Adrenal gland (tissue), 12 donors: ENCODE results near the gene DHRS2. TPM values are rescaled to one million over a fixed set of nuclear protein-coding genes. Genes with fewer than 3 reads are reported as not detected.

Experiments
- DNase-seq, 7 donors: peaks; one replicate each; pipeline ENCODE4 v3.0.0-alpha.2; 2019 to 2020
- H3K27ac ChIP-seq, 5 donors: fragments of 200-600 bp; sonication (generic) in 4 of 5; 1 replicate in 3 of 5; 2 replicates in 2 of 5; pipeline versions ENCODE4 v1.5.1 to v1.8.0; 2016 to 2020; ENCODE audit warnings: mild to moderate bottlenecking in 1 of 5
- H3K27me3 ChIP-seq: fragments of 200-600 bp; 2 replicates; pipeline ENCODE4 v1.8.0; 2021
- H3K36me3 ChIP-seq, 2 donors: fragments of 200-600 bp; replicated peaks in 1 of 2; 1 replicate in 1 of 2; 2 replicates in 1 of 2; pipeline versions ENCODE4 v1.5.1 to v1.8.0; 2018 to 2022
- H3K4me1 ChIP-seq, 2 donors: fragments of 200-600 bp; replicated peaks in 1 of 2; 1 replicate in 1 of 2; 2 replicates in 1 of 2; pipeline versions ENCODE4 v1.5.1 to v1.8.0; 2018 to 2021
- H3K4me3 ChIP-seq, 4 donors: fragments of 200-600 bp; sonication (generic) in 3 of 4; one replicate each; pipeline ENCODE4 v1.5.1; 2016 to 2018
- H3K9me3 ChIP-seq, 3 donors: fragments of 200-600 bp; sonication (generic) in 1 of 3; replicated peaks in 1 of 3; 1 replicate in 2 of 3; 2 replicates in 1 of 3; pipeline versions ENCODE4 v1.5.1 to v1.8.0; 2016 to 2021
- POLR2A ChIP-seq, 2 donors: fragments of 450-650 bp; IDR thresholded peaks; one replicate each; pipeline ENCODE4 v1.6.1; 2017; ENCODE audit warnings: antibody characterized with exemption in 2 of 2, mild to moderate bottlenecking in 2 of 2, moderate library complexity in 1 of 2
- WGBS, 4 donors: extraction: QIAGEN DNeasy Blood & Tissue Kit in 2 of 4; methylation state at CpG; one replicate each; pipeline versions ENCODE4 v1.1.5 to v1.1.7; 2013 to 2017; 5-methylcytosine and 5-hydroxymethylcytosine counted together
- intact Hi-C, 2 donors: fragments of 100-400 bp; cut with DNase I; formaldehyde crosslinking; loops; one replicate each; pipeline versions ENCODE4 v1.14.1 to v1.15.0; 2022 to 2023
- polyA plus RNA-seq, 3 donors: library from polyadenylated mRNA; stranded (reverse); fragments of 200-250 nt in 2 of 3; fragments of 350-450 nt in 1 of 3; fragmentation: Illumina TruSeq in 1 of 3; extraction: RNeasy Lipid Tissue Mini Kit (QIAGEN cat#74804) in 1 of 3; gene quantifications; one replicate each; pipeline ENCODE4 v1.2.3, GENCODE V29; 2013 to 2014
- total RNA-seq, 9 donors: library from RNA; depleted of rRNA in 4 of 9; stranded (reverse); fragments of >200 nt in 4 of 9; fragments of 120-200 nt in 1 of 9; fragmentation: NEBNext Ultra II Directional in 1 of 9; extraction: Animal tissue kit (Norgen Biotek cat#: 25700) in 1 of 9; gene quantifications; one replicate each; pipeline versions ENCODE4 v1.1.0 to v1.2.4, GENCODE V29; 2013 to 2023
- TF ChIP-seq, protein P1 (sequence below), 6 experiments: fragments of 450-650 bp in 4 of 6; fragments of 200-600 bp in 2 of 6; sonication (generic) in 1 of 6; IDR thresholded peaks; 1 replicate in 5 of 6; 2 replicates in 1 of 6; pipeline versions ENCODE4 v1.5.1 to v1.8.0; 2016 to 2021; ENCODE audit warnings: antibody characterized with exemption in 6 of 6, mild to moderate bottlenecking in 2 of 6, moderate library complexity in 1 of 6
- donor health status: healthy with polysubstance abuse.
- donor health status: Bipolar disorder and iron deficiency.
- donor health status: DM: yes; HTN: yes; CAD: no.
- donor health status: DM: no; HTN: no; CAD: no.
- donor health status: DM: no; HTN: no; CAD: no.
- donor health status: DM: yes; HTN: yes; CAD: no.

The DHRS2 gene
- total and polyA plus RNA-seq, 12 donors, result 0.86 to 4.9 (median 2.5) TPM; not detected in 4

- Histone ChIP-seq H3K27me3 (no peaks in the 10 kb centered on the region), H3K9me3 (no peaks in the 10 kb centered on the region), H3K4me1 (peaks cover 13 to 25% of the 10 kb centered on the region in 2 donors), H3K4me3 (no peak overlapping the region), H3K36me3 (no peaks in the 10 kb centered on the region), H3K27ac (no peak overlapping the region)
- intact Hi-C loops, result no loop called here
- DNase-seq, result no peak
- WGBS, 4 donors, result 83 to 100% (median 96%) methylated on average over 1 of the region's 1 CpG
- TF ChIP-seq, protein P1, sequence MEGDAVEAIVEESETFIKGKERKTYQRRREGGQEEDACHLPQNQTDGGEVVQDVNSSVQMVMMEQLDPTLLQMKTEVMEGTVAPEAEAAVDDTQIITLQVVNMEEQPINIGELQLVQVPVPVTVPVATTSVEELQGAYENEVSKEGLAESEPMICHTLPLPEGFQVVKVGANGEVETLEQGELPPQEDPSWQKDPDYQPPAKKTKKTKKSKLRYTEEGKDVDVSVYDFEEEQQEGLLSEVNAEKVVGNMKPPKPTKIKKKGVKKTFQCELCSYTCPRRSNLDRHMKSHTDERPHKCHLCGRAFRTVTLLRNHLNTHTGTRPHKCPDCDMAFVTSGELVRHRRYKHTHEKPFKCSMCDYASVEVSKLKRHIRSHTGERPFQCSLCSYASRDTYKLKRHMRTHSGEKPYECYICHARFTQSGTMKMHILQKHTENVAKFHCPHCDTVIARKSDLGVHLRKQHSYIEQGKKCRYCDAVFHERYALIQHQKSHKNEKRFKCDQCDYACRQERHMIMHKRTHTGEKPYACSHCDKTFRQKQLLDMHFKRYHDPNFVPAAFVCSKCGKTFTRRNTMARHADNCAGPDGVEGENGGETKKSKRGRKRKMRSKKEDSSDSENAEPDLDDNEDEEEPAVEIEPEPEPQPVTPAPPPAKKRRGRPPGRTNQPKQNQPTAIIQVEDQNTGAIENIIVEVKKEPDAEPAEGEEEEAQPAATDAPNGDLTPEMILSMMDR (IDR thresholded peaks at IDR 0.05), result no peak
- TF ChIP-seq POLR2A (IDR thresholded peaks at IDR 0.05), result no peak
Observed at GRCh38 chr14:23692416-23692815, 56.3 kb downstream of the DHRS2 start.

GRCh38 chr14:23693252-23693775, 57.1 kb downstream of the DHRS2 start:
- H3K27me3 ChIP-seq, result no peaks in the 10 kb centered on the region
- WGBS, 4 donors, result 88 to 93% (median 91%) methylated on average over 11 of the region's 11 CpGs
- H3K36me3 ChIP-seq, result no peaks in the 10 kb centered on the region
- peaks cover 13 to 25% of the 10 kb centered on the region in 2 donors for H3K4me1 ChIP-seq
- DNase-seq, result no peak
- H3K27ac ChIP-seq, result no peak overlapping the region
- intact Hi-C loops, result no loop called here
- no peak overlapping the region for H3K4me3 ChIP-seq
- TF ChIP-seq, protein P1 (IDR thresholded peaks at IDR 0.05), result no peak
- no peak for TF ChIP-seq POLR2A (IDR thresholded peaks at IDR 0.05)
- H3K9me3 ChIP-seq, result no peaks in the 10 kb centered on the region

DNA sequence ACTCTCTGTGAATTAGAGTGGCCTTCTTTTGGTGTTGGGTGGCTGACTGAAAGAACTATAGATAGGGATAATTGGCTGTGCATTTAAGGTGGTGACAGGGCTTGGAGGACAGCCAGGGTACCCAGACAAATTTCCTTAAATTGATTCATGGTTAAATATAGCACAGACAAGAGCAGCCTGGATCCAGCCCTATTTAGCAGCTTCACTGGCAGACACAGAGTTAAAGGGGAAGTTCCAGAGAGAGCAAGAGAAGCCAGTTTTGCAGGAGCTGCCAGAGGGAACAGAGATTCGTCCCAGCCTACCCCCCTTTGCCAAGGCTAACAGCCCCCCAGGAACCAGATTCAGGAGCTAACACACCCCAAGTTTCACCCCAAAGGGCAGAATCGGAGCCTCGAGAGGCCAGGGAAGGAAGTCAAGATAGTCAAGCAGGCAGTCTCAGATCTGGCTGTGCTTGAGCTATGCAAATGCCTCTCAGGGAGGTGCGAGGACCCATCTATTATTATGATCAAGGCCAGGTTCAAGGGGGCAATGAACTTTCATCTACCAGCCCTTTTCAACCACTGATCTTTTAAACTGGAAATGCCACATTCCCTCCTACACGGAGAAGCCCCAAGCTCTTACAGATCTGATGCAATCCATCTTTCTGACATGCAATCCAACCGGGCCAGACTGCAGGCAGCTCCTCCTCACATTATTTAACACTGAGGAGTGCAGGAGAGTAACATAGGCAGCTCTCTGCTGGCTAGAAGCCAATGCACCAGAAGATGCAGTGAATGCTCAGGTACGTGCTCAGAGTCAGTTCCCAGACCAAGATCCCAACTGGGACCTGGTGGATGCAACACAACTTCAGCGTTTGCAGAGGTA, 58.2 kb downstream of the DHRS2 start:
- DNase-seq, result peak in 3 of 7 donors; percentile 15 to 26 (median 26)
- Histone ChIP-seq H3K27ac (peak overlapping the region in 1 of 5 donors; percentile 42), H3K4me1 (peaks cover 13 to 28% of the 10 kb centered on the region in 2 donors), H3K4me3 (peak overlapping the region in 1 of 4 donors; percentile 22), H3K27me3 (no peaks in the 10 kb centered on the region), H3K36me3 (no peaks in the 10 kb centered on the region), H3K9me3 (no peaks in the 10 kb centered on the region)
- TF ChIP-seq, protein P1 (IDR thresholded peaks at IDR 0.05), result no peak
- TF ChIP-seq POLR2A (IDR thresholded peaks at IDR 0.05), result no peak
- WGBS, 4 donors, result 5 to 9% (median 8%) methylated on average over 7 to 8 of the region's 8 CpGs
- intact Hi-C loops, result no loop called here

Other genes with a start within 250 kb of the DHRS2 start
- 1 to 10 TPM in 1 of 9 donors, under 1 TPM in 3, not detected in 5; under 0.01 to 1.5 (median 0.14) TPM for gene MYH6, start 228.1 kb upstream of the DHRS2 start, total RNA-seq
- 1 to 10 TPM in 1 of 3 donors, under 1 TPM in 2; 0.27 to 5.2 (median 0.67) TPM for gene MYH6, start 228.1 kb upstream of the DHRS2 start, polyA plus RNA-seq
- 1 to 10 TPM in 2 of 9 donors, under 1 TPM in 3, not detected in 4; 0.06 to 7.1 (median 0.81) TPM for gene MYH7, start 200.7 kb upstream of the DHRS2 start, total RNA-seq
- 1 to 10 TPM in 1 of 3 donors, under 1 TPM in 2; 0.11 to 4.3 (median 0.47) TPM for gene MYH7, start 200.7 kb upstream of the DHRS2 start, polyA plus RNA-seq
- 10 to 100 TPM; 24.4 to 61.3 (median 36.3) TPM for gene NGDN, start 166.7 kb upstream of the DHRS2 start, total RNA-seq
- gene NGDN, start 166.7 kb upstream of the DHRS2 start, polyA plus RNA-seq, result 10 to 100 TPM; 32.1 to 57.8 (median 40.5) TPM
- 1 to 10 TPM in 6 of 9 donors, under 1 TPM in 3; 0.54 to 4.2 (median 2.2) TPM for gene ZFHX2, start 84.6 kb upstream of the DHRS2 start, total RNA-seq
- 1 to 10 TPM; 2.1 to 9.7 (median 2.5) TPM for gene ZFHX2, start 84.6 kb upstream of the DHRS2 start, polyA plus RNA-seq
- gene THTPA, start 80.1 kb upstream of the DHRS2 start, total RNA-seq, result 10 to 100 TPM; 11.2 to 41.7 (median 31.0) TPM
- 10 to 100 TPM; 11.5 to 26.5 (median 21.4) TPM for gene THTPA, start 80.1 kb upstream of the DHRS2 start, polyA plus RNA-seq
- 100 to 1,000 TPM in 2 of 9 donors, 10 to 100 TPM in 7; 35.2 to 142 (median 78.9) TPM for gene AP1G2, start 68.6 kb upstream of the DHRS2 start, total RNA-seq
- 100 to 1,000 TPM in 2 of 3 donors, 10 to 100 TPM in 1; 27.9 to 587 (median 285) TPM for gene AP1G2, start 68.6 kb upstream of the DHRS2 start, polyA plus RNA-seq
- 10 to 100 TPM in 1 of 9 donors, 1 to 10 TPM in 6, under 1 TPM in 2; 0.42 to 11.1 (median 2.6) TPM for gene JPH4, start 57.6 kb upstream of the DHRS2 start, total RNA-seq
- gene JPH4, start 57.6 kb upstream of the DHRS2 start, polyA plus RNA-seq, result 10 to 100 TPM in 1 of 3 donors, 1 to 10 TPM in 2; 5.9 to 35.8 (median 9.4) TPM